OCI-LY7 (cell line): ENCODE data around the gene SNCAIP.

Experiments
- EZH2phosphoT487 ChIP-seq: fragments of 200-600 bp; sonication (generic); IDR thresholded peaks from 2 replicates; pipeline ENCODE4 v1.6.1; 2018; ENCODE audit warnings: low read depth, borderline replicate concordance, mild to moderate bottlenecking, mixed run types, antibody characterized with exemption, low read length, moderate library complexity, mixed read lengths
- TF ChIP-seq, protein P1 (sequence below): fragments of 200-600 bp; sonication (generic); conservative IDR thresholded peaks from 2 replicates; pipeline ENCODE4 v1.5.1; 2014; ENCODE audit warnings: mild to moderate bottlenecking, antibody characterized with exemption, low read length, moderate library complexity, mixed read lengths

DNA sequence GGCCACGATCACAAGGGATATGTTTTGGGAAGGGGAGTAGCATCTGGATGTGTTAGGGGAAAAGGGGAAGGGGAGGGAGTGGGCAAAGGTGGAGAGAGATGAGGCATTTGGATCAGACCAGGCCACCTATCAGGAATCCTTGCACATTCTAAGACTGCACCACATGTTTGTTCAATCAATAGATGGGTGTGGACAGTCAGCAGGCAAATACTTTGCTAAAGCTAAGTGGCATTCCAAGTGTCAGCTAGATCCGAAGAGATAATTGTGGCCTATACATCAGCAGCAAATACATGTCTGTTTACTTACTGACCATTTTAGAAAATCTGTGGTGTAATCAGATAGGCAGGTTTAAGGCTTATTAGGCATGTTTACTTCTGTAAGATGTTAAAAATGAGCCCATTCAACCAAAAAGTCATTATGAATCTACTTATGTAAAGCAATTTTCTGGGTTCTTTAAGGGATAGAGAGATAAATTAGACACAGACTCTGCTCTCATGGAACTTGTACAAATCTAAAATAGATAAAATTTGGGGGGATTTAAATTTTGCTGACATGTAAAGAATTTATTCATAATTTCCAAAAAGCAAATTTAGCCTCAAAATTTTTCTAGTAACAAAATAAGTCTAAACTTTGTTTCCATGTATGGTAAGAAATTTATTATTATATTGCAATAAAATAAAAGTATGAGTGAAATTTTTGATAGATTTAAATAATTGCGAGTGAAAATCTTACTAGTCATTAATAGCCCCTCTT is 107.3 kb downstream of the SNCAIP start:
- TF ChIP-seq, protein P1, sequence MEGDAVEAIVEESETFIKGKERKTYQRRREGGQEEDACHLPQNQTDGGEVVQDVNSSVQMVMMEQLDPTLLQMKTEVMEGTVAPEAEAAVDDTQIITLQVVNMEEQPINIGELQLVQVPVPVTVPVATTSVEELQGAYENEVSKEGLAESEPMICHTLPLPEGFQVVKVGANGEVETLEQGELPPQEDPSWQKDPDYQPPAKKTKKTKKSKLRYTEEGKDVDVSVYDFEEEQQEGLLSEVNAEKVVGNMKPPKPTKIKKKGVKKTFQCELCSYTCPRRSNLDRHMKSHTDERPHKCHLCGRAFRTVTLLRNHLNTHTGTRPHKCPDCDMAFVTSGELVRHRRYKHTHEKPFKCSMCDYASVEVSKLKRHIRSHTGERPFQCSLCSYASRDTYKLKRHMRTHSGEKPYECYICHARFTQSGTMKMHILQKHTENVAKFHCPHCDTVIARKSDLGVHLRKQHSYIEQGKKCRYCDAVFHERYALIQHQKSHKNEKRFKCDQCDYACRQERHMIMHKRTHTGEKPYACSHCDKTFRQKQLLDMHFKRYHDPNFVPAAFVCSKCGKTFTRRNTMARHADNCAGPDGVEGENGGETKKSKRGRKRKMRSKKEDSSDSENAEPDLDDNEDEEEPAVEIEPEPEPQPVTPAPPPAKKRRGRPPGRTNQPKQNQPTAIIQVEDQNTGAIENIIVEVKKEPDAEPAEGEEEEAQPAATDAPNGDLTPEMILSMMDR: no peak
- TF ChIP-seq EZH2phosphoT487: no peak
